K562 (cell line): ENCODE results near the gene LYAR. TPM values are rescaled to one million over a fixed set of nuclear protein-coding genes. Genes with fewer than 3 reads are reported as not detected.

Source experiments
- ATAC-seq: fragments of 200-7000 bp; cut with Tn5 transposase; 3 replicates; pipeline ENCODE4 v1.9.1; 2020; ENCODE audit warnings: moderate library complexity
- BruUV-seq: library from RNA; stranded (reverse); fragments of 400-500 nt; replicated peaks from 2 replicates; lab custom pipeline; 2021; lab: Mats Ljungman, UMichigan
- CTCF ChIA-PET: fragments of 300-600 bp; formaldehyde crosslinking; extraction: SDS; loops from one replicate; lab custom pipeline; 2021; ENCODE audit warnings: low intra/inter-chr PET ratio; lab: Yijun Ruan, JAX
- POLR2A ChIA-PET: fragments of 300-600, 350-650 bp; sonication (Branson Sonifier 250); formaldehyde crosslinking; extraction: SDS; loops from one replicate; lab custom pipeline; 2021; ENCODE audit warnings: antibody characterized with exemption, inconsistent platforms; lab: Yijun Ruan, JAX
- DNase-seq, 4 experiments: peaks; one replicate each; pipeline versions ENCODE4 v3.0.0 to v3.0.0-alpha.2; 2011 to 2018; ENCODE audit warnings: low spot score in 3 of 4, mixed read lengths in 3 of 4; ENCODE audit errors: extremely low read depth in 1 of 4
- FAIRE-seq: peaks from 2 replicates; lab custom pipeline; 2011; peaks lifted over from hg19 to GRCh38; lab: Jason Lieb, UNC
- H2AFZ ChIP-seq: 2 replicates; pipeline ENCODE4 v1.6.0; 2011; ENCODE audit warnings: low read depth, low read length, control low read depth, inconsistent platforms
- H3K27ac ChIP-seq: fragments of 200-600 bp; 3 replicates; pipeline ENCODE4 v1.8.0; 2011; ENCODE audit warnings: low read depth, mild to moderate bottlenecking, control low read depth, inconsistent platforms, low read length, moderate library complexity, mixed read lengths; ENCODE audit errors: extremely low read depth
- H3K27me3 ChIP-seq, 2 experiments: fragments of 300-600 bp in 1 of 2; 2 replicates in 1 of 2; 3 replicates in 1 of 2; pipeline versions ENCODE4 v1.6.0 to v1.8.0; 2011; ENCODE audit warnings: inconsistent platforms in 2 of 2, low read length in 2 of 2, mild to moderate bottlenecking in 1 of 2, mixed read lengths in 1 of 2, moderate library complexity in 1 of 2; ENCODE audit not compliant: control insufficient read depth in 2 of 2, insufficient read depth in 2 of 2
- H3K36me3 ChIP-seq: fragments of 300-600 bp; 3 replicates; pipeline ENCODE4 v1.8.0; 2011; ENCODE audit warnings: mild to moderate bottlenecking, low read length, inconsistent platforms; ENCODE audit not compliant: control insufficient read depth, insufficient read depth
- H3K4me1 ChIP-seq, 2 experiments: fragments of 200-600 bp in 1 of 2; replicated peaks in 1 of 2; 2 replicates in 1 of 2; 3 replicates in 1 of 2; pipeline versions ENCODE4 v1.5.1 to v1.8.0; 2011; ENCODE audit warnings: inconsistent platforms in 2 of 2, low read length in 2 of 2, mild to moderate bottlenecking in 1 of 2, mixed read lengths in 1 of 2, moderate library complexity in 1 of 2; ENCODE audit not compliant: control insufficient read depth in 2 of 2, insufficient read depth in 2 of 2
- H3K4me2 ChIP-seq: 2 replicates; pipeline ENCODE4 v1.6.1; 2011; ENCODE audit warnings: low read length, control low read depth, inconsistent platforms, mixed read lengths; ENCODE audit not compliant: insufficient read depth
- H3K4me3 ChIP-seq: fragments of 200-600 bp; sonication (generic), shearing (Covaris generic); 2 replicates; pipeline ENCODE4 v1.5.1; 2016; ENCODE audit warnings: control low read depth, inconsistent platforms
- H3K79me2 ChIP-seq: fragments of 200-600 bp; 3 replicates; pipeline ENCODE4 v1.8.0; 2011; ENCODE audit warnings: low read length, inconsistent platforms; ENCODE audit not compliant: control insufficient read depth, insufficient read depth
- H3K9ac ChIP-seq, 2 experiments: 2 replicates each; pipeline versions ENCODE4 v1.6.0 to v1.6.1; 2011; ENCODE audit warnings: low read depth in 2 of 2, low read length in 2 of 2, control low read depth in 1 of 2, inconsistent platforms in 1 of 2, mild to moderate bottlenecking in 1 of 2, mixed read lengths in 1 of 2; ENCODE audit not compliant: insufficient read depth in 1 of 2
- H3K9me1 ChIP-seq: one replicate; pipeline ENCODE4 v1.6.0; 2011; ENCODE audit warnings: inconsistent platforms, mild to moderate bottlenecking, low read length, moderate library complexity; ENCODE audit not compliant: control insufficient read depth, insufficient read depth
- H3K9me3 ChIP-seq: replicated peaks from 2 replicates; pipeline ENCODE4 v1.5.1; 2011; ENCODE audit warnings: low read depth, low read length, inconsistent platforms; ENCODE audit not compliant: control insufficient read depth, insufficient read depth
- H4K20me1 ChIP-seq: replicated peaks from 2 replicates; pipeline ENCODE4 v1.6.1; 2011; ENCODE audit warnings: low read length, inconsistent platforms, mixed read lengths; ENCODE audit not compliant: control insufficient read depth, insufficient read depth
- CCNT2 ChIP-seq: IDR thresholded peaks from 2 replicates; pipeline ENCODE4 v1.6.1; 2011; ENCODE audit warnings: borderline replicate concordance, low read depth, mild to moderate bottlenecking, moderate library complexity, mixed read lengths, low read length; ENCODE audit not compliant: insufficient read length; ENCODE audit errors: extremely low read depth
- CUX1 ChIP-seq: fragments of 200-800 bp; sonication (Bioruptor generic); IDR thresholded peaks from 2 replicates; pipeline ENCODE4 v1.6.1; 2016; ENCODE audit warnings: missing genetic modification characterization, missing compliant biosample characterization
- IRF2 ChIP-seq: sonication (generic); formaldehyde crosslinking; IDR thresholded peaks from 2 replicates; pipeline ENCODE4 v1.8.1; 2022; ENCODE audit warnings: mild to moderate bottlenecking, missing genetic modification reagents
- KAT8 ChIP-seq: fragments of 450-650 bp; IDR thresholded peaks from 2 replicates; pipeline ENCODE4 v1.6.1; 2016; ENCODE audit warnings: low read depth, mild to moderate bottlenecking
- RHOXF2B ChIP-seq: fragments of 250-450 bp; sonication (Bioruptor Pico); conservative IDR thresholded peaks from 2 replicates; pipeline ENCODE4 v1.5.1; 2021
- TOE1 ChIP-seq, 2 experiments: fragments of 450-650 bp in 1 of 2; sonication (generic) in 1 of 2; formaldehyde crosslinking in 1 of 2; IDR thresholded peaks; 2 replicates each; pipeline versions ENCODE4 v1.7.1 to v1.8.0; 2016 to 2022; ENCODE audit warnings: borderline replicate concordance in 2 of 2, mild to moderate bottlenecking in 2 of 2, antibody characterized with exemption in 1 of 2, inconsistent platforms in 1 of 2, low read depth in 1 of 2, missing genetic modification reagents in 1 of 2, moderate library complexity in 1 of 2
- ZNF354B ChIP-seq: fragments of 250-450 bp; sonication (Bioruptor Pico); IDR thresholded peaks from 2 replicates; pipeline ENCODE4 v1.4.0; 2020
- ZNF445 ChIP-seq: fragments of 250-450 bp; sonication (Bioruptor Pico); IDR thresholded peaks from 2 replicates; pipeline ENCODE4 v1.4.0; 2020; ENCODE audit warnings: low read depth, mild to moderate bottlenecking, moderate library complexity
- WGBS: fragments of 100-300 bp; shearing (Covaris generic); methylation state at CpG from one replicate; pipeline ENCODE4 v1.1.6; 2016; ENCODE audit warnings: low coverage, mixed read lengths; ENCODE audit not compliant: insufficient coverage; ENCODE audit errors: missing lambda C conversion rate; 5-methylcytosine and 5-hydroxymethylcytosine counted together
- in situ Hi-C: fragments of 300-500 bp; cut with MboI; formaldehyde crosslinking; loops from 4 replicates; pipeline ENCODE4 v1.15.0; 2018; ENCODE audit warnings: inconsistent platforms, mixed read lengths
- intact Hi-C: fragments of 100-400 bp; cut with micrococcal nuclease; formaldehyde crosslinking; loops from 2 replicates; pipeline ENCODE4 v1.14.2; 2022
- polyA plus RNA-seq, 8 experiments: library from polyadenylated mRNA; depleted of rRNA in 4 of 8; stranded (reverse) in 5 of 8; unstranded in 3 of 8; fragments of >200 nt; fragmentation: Nextera tagmentation in 2 of 8; fragmentation: Illumina TruSeq in 1 of 8; extraction: Ambion mirVana in 2 of 8; extraction: Trizol in 1 of 8; gene quantifications; 2 replicates each; pipeline versions ENCODE4 v1.2.1 to v1.2.3, GENCODE V29; 2011 to 2014; ENCODE audit warnings: inconsistent platforms in 1 of 8, missing spikeins in 1 of 8
- total RNA-seq, 7 experiments: library from RNA; depleted of rRNA in 6 of 7; stranded (reverse); fragments of >200 nt in 6 of 7; fragmentation: Illumina TruSeq in 2 of 7; extraction: Trizol in 2 of 7; gene quantifications; 2 replicates each; pipeline versions ENCODE4 v1.2.1 to v1.2.3, GENCODE V29; 2011 to 2021; ENCODE audit warnings: low replicate concordance in 1 of 7

Gene LYAR
- total and polyA plus RNA-seq, 9 of the 15 experiments (the other 6 are each of a cell fraction or from before 2014, with no cell fraction given) = 28.3 to 172 (median 127) TPM

GRCh38 chr4:4338210-4339001 lies 48.5 kb upstream of the LYAR start:
- intact Hi-C loops (no loop called here), in situ Hi-C loops (loop anchor here (5.0 kb wide), 1 partner anchor 86 kb away; no protein-coding TSS in a partner anchor)
- no peak overlapping the region for H3K4me3 ChIP-seq
- H3K9me3 ChIP-seq = no peaks in the 10 kb centered on the region; the same call in 1 of the 2 replicates
- H4K20me1 ChIP-seq = no peaks in the 10 kb centered on the region
- peaks cover 18 to 20% of the 10 kb centered on the region in 2 experiments; a peak in 4 of 5 replicates for H3K4me1 ChIP-seq
- H3K9ac ChIP-seq = no peak overlapping the region; a peak in 1 of 4 replicates
- H3K79me2 ChIP-seq = no peaks in the 10 kb centered on the region
- H3K36me3 ChIP-seq = no peaks in the 10 kb centered on the region
- no peak for ATAC-seq
- H2AFZ ChIP-seq = no peak overlapping the region
- FAIRE-seq = no peak
- BruUV-seq = no TSS peak
- ChIA-PET POLR2A (interaction anchor here (1.0 to 1.8 kb wide), 2 partner anchors 10 to 103 kb away, joined by 3 read pairs; no protein-coding TSS in a partner anchor), CTCF (no interaction called here)
- 58% methylated on average over 11 of the region's 11 CpGs for WGBS
- no peak for TF ChIP-seq ZNF445 (CRISPR knock-in tag)
- TF ChIP-seq CUX1 = no peak
- TF ChIP-seq CCNT2 = no peak
- TF ChIP-seq IRF2 = no peak
- TF ChIP-seq ZNF354B (CRISPR knock-in tag) = no peak
- no peak for TF ChIP-seq RHOXF2B (CRISPR knock-in tag)
- TF ChIP-seq KAT8 = no peak
- no peak for TF ChIP-seq TOE1 (IDR thresholded peaks at IDR 0.05; ENCODE audit: borderline replicate concordance)
- TF ChIP-seq TOE1 (CRISPR knock-in tag; IDR thresholded peaks at IDR 0.05; ENCODE audit: borderline replicate concordance, low read depth) = no peak
- DNase-seq = no peak
- H3K4me2 ChIP-seq = no peak overlapping the region
- no peaks in the 10 kb centered on the region for H3K9me1 ChIP-seq
- no peak overlapping the region for H3K27ac ChIP-seq
- peaks cover 4 to 17% of the 10 kb centered on the region in 2 experiments; a peak in 3 of 5 replicates for H3K27me3 ChIP-seq
